ENCODE results near the gene GLIS1.

GRCh38 chr1:53580739-53581475, 158.1 kb downstream of the GLIS1 start:
- no peak for TF ChIP-seq CTCF (IDR thresholded peaks at IDR 0.05; ENCODE audit: low read depth, low read length)
- TF ChIP-seq POLR2A (IDR thresholded peaks at IDR 0.05; ENCODE audit: extremely low read depth, insufficient read length) = no peak

All from NB4 (cell line).